H9 (cell line): ENCODE results near the gene TMEM132D. TPM values are rescaled to one million over a fixed set of nuclear protein-coding genes. Genes with fewer than 3 reads are reported as not detected.

Source experiments
- DNase-seq: peaks from one replicate; pipeline ENCODE4 v3.0.0-alpha.2; 2017
- H2AFZ ChIP-seq: one replicate; pipeline ENCODE4 v1.6.1; 2013; ENCODE audit warnings: mild to moderate bottlenecking, low read length, control low read depth, moderate library complexity
- H2AK5ac ChIP-seq: 2 replicates; pipeline ENCODE4 v1.6.1; 2013; ENCODE audit warnings: low read length, control low read depth, mixed read lengths; ENCODE audit not compliant: insufficient read length
- H2BK120ac ChIP-seq: one replicate; pipeline ENCODE4 v1.6.1; 2013; ENCODE audit warnings: low read depth, mild to moderate bottlenecking, low read length, control low read depth, inconsistent platforms; ENCODE audit not compliant: poor library complexity, severe bottlenecking
- H2BK12ac ChIP-seq: 2 replicates; pipeline ENCODE4 v1.6.1; 2013; ENCODE audit warnings: low read length, control low read depth, mixed read lengths, low read depth; ENCODE audit not compliant: insufficient read length
- H2BK15ac ChIP-seq: 2 replicates; pipeline ENCODE4 v1.6.1; 2013; ENCODE audit warnings: low read depth, low read length, control low read depth
- H2BK20ac ChIP-seq: one replicate; pipeline ENCODE4 v1.6.1; 2013; ENCODE audit warnings: low read depth, mild to moderate bottlenecking, low read length, control low read depth, inconsistent platforms; ENCODE audit not compliant: poor library complexity, severe bottlenecking
- H2BK5ac ChIP-seq: 2 replicates; pipeline ENCODE4 v1.6.1; 2013; ENCODE audit warnings: low read length, control low read depth, mixed read lengths; ENCODE audit not compliant: insufficient read length
- H3K14ac ChIP-seq: 2 replicates; pipeline ENCODE4 v1.6.1; 2013; ENCODE audit warnings: low read length, control low read depth; ENCODE audit not compliant: insufficient read depth
- H3K18ac ChIP-seq: 2 replicates; pipeline ENCODE4 v1.6.1; 2013; ENCODE audit warnings: low read depth, mild to moderate bottlenecking, mixed read lengths, low read length, control low read depth; ENCODE audit not compliant: insufficient read length
- H3K23ac ChIP-seq: 2 replicates; pipeline ENCODE4 v1.6.1; 2013; ENCODE audit warnings: low read length, control low read depth, mixed read lengths, low read depth; ENCODE audit not compliant: insufficient read length
- H3K23me2 ChIP-seq: 2 replicates; pipeline ENCODE4 v1.6.1; 2013; ENCODE audit warnings: low read depth, mild to moderate bottlenecking, mixed read lengths, low read length, control low read depth; ENCODE audit not compliant: insufficient read length, poor library complexity, severe bottlenecking
- H3K27ac ChIP-seq: 2 replicates; pipeline ENCODE4 v1.5.1; 2013; ENCODE audit warnings: low read length, control low read depth, mixed read lengths, low read depth; ENCODE audit not compliant: insufficient read length
- H3K27me3 ChIP-seq: 2 replicates; pipeline ENCODE4 v1.6.1; 2013; ENCODE audit warnings: low read length, control low read depth, inconsistent platforms; ENCODE audit not compliant: insufficient read depth
- H3K4ac ChIP-seq: 2 replicates; pipeline ENCODE4 v1.6.1; 2013; ENCODE audit warnings: low read depth, mild to moderate bottlenecking, control low read depth, inconsistent platforms, low read length, moderate library complexity
- H3K4me1 ChIP-seq: 2 replicates; pipeline ENCODE4 v1.6.1; 2013; ENCODE audit warnings: low read length, control low read depth, inconsistent platforms; ENCODE audit not compliant: insufficient read depth
- H3K4me2 ChIP-seq: 2 replicates; pipeline ENCODE4 v1.6.1; 2013; ENCODE audit warnings: low read length, control low read depth, mixed read lengths; ENCODE audit not compliant: insufficient read length, insufficient read depth
- H3K56ac ChIP-seq: 2 replicates; pipeline ENCODE4 v1.6.1; 2013; ENCODE audit warnings: low read depth, mild to moderate bottlenecking, mixed read lengths, low read length, control low read depth; ENCODE audit not compliant: insufficient read length
- H3K79me1 ChIP-seq: 2 replicates; pipeline ENCODE4 v1.6.1; 2013; ENCODE audit warnings: low read depth, mild to moderate bottlenecking, moderate library complexity, low read length, control low read depth, inconsistent platforms; ENCODE audit not compliant: insufficient read depth, poor library complexity, severe bottlenecking
- H3K79me2 ChIP-seq: 2 replicates; pipeline ENCODE4 v1.6.1; 2013; ENCODE audit warnings: low read length, control low read depth, inconsistent platforms; ENCODE audit not compliant: insufficient read depth
- H3K9ac ChIP-seq: 2 replicates; pipeline ENCODE4 v1.6.1; 2013; ENCODE audit warnings: low read length, control low read depth, mixed read lengths; ENCODE audit not compliant: insufficient read length; ENCODE audit errors: extremely low read depth
- H3K9me3 ChIP-seq: one replicate; pipeline ENCODE4 v1.6.1; 2013; ENCODE audit warnings: low read depth, low read length, inconsistent platforms; ENCODE audit not compliant: control insufficient read depth
- H3T11ph ChIP-seq: one replicate; pipeline ENCODE4 v1.6.1; 2013; ENCODE audit warnings: mild to moderate bottlenecking, low read length, control low read depth, inconsistent platforms
- H4K20me1 ChIP-seq: one replicate; pipeline ENCODE4 v1.6.1; 2013; ENCODE audit not compliant: control insufficient read depth, insufficient read length, insufficient read depth
- H4K5ac ChIP-seq: 2 replicates; pipeline ENCODE4 v1.6.1; 2013; ENCODE audit warnings: low read depth, mild to moderate bottlenecking, mixed read lengths, low read length, control low read depth; ENCODE audit not compliant: insufficient read length
- H4K8ac ChIP-seq: replicated peaks from 2 replicates; pipeline ENCODE4 v1.6.1; 2013; ENCODE audit warnings: low read length, control low read depth, mixed read lengths, low read depth; ENCODE audit not compliant: insufficient read length
- H4K91ac ChIP-seq: 2 replicates; pipeline ENCODE4 v1.6.1; 2013; ENCODE audit warnings: low read depth, mild to moderate bottlenecking, moderate library complexity, mixed read lengths, low read length, control low read depth; ENCODE audit not compliant: insufficient read length
- H3K27ac Mint-ChIP-seq, 3 experiments: 2 replicates in 2 of 3; 3 replicates in 1 of 3; pipeline ENCODE4 v1.8.0; 2020 to 2021; ENCODE audit warnings: mixed read lengths in 3 of 3, mild to moderate bottlenecking in 1 of 3, moderate library complexity in 1 of 3
- H3K27me3 Mint-ChIP-seq: 2 replicates; pipeline ENCODE4 v1.8.0; 2021; ENCODE audit warnings: low read depth, mild to moderate bottlenecking, moderate library complexity, mixed read lengths
- H3K36me3 Mint-ChIP-seq, 3 experiments: 2 replicates in 2 of 3; 3 replicates in 1 of 3; pipeline ENCODE4 v1.8.0; 2020 to 2021; ENCODE audit warnings: low read depth in 3 of 3, mixed read lengths in 3 of 3; ENCODE audit not compliant: insufficient read depth in 1 of 3
- H3K4me1 Mint-ChIP-seq, 2 experiments: 2 replicates each; pipeline ENCODE4 v1.8.0; 2020; ENCODE audit warnings: mixed read lengths in 2 of 2
- H3K4me3 Mint-ChIP-seq, 2 experiments: 2 replicates in 1 of 2; 3 replicates in 1 of 2; pipeline ENCODE4 v1.8.0; 2020 to 2021; ENCODE audit warnings: mild to moderate bottlenecking in 2 of 2, mixed read lengths in 2 of 2, moderate library complexity in 1 of 2
- H3K9me3 Mint-ChIP-seq, 2 experiments: 2 replicates in 1 of 2; 3 replicates in 1 of 2; pipeline ENCODE4 v1.8.0; 2020; ENCODE audit warnings: mild to moderate bottlenecking in 2 of 2, mixed read lengths in 2 of 2, moderate library complexity in 1 of 2
- CTCF ChIP-seq: fragments of 200-600 bp; sonication (generic); conservative IDR thresholded peaks from 3 replicates; pipeline ENCODE4 v1.8.0; 2021; ENCODE audit warnings: antibody characterized with exemption, mild to moderate bottlenecking
- WGBS: extraction: QIAGEN DNeasy Blood & Tissue Kit; methylation state at CpG from one replicate; pipeline ENCODE4 v1.1.7; 2013; ENCODE audit warnings: missing lambda C conversion rate, low lambda C conversion rate, mixed read lengths; ENCODE audit not compliant: insufficient read length; ENCODE audit errors: extremely low coverage; 5-methylcytosine and 5-hydroxymethylcytosine counted together
- total RNA-seq: library from RNA; stranded (reverse); gene quantifications from 2 replicates; pipeline ENCODE4 v1.2.1, GENCODE V29; 2021

Gene TMEM132D
- total RNA-seq, 1 experiment from 2014 or later: 6.1 TPM

GRCh38 chr12:129110575-129110974 is 793.2 kb downstream of the TMEM132D start:
- no peak overlapping the region for H3K4ac ChIP-seq
- no peaks in the 10 kb centered on the region for H3K9me3 ChIP-seq
- no peak overlapping the region for H3K9ac ChIP-seq
- H2BK12ac ChIP-seq: no peak overlapping the region
- no peak overlapping the region for H2BK120ac ChIP-seq
- H3K23me2 ChIP-seq: no peaks in the 10 kb centered on the region
- H2BK15ac ChIP-seq: no peak overlapping the region
- no peaks in the 10 kb centered on the region for H3K4me1 Mint-ChIP-seq
- no peak for TF ChIP-seq CTCF
- no peak overlapping the region for H2AK5ac ChIP-seq
- H3K36me3 Mint-ChIP-seq: peaks cover 0 to 5% (median 3%) of the 10 kb centered on the region in 3 experiments; a peak in 2 of 7 replicates
- no peaks in the 10 kb centered on the region for H4K20me1 ChIP-seq
- H3K4me2 ChIP-seq: no peak overlapping the region
- no peak overlapping the region for H3K27ac Mint-ChIP-seq
- no peak overlapping the region for H3K18ac ChIP-seq
- no peak overlapping the region for H3K27ac ChIP-seq
- WGBS: no CpG with 5 or more reads among the region's 8 CpGs
- H3K14ac ChIP-seq: no peak overlapping the region
- no peak overlapping the region for H4K91ac ChIP-seq
- no peaks in the 10 kb centered on the region for H3K27me3 ChIP-seq
- H3K4me3 Mint-ChIP-seq: no peak overlapping the region
- no peak overlapping the region for H3K56ac ChIP-seq
- no peak overlapping the region for H2BK20ac ChIP-seq
- peaks cover 3 to 12% of the 10 kb centered on the region in 2 experiments; a peak in 4 of 5 replicates for H3K9me3 Mint-ChIP-seq
- H3T11ph ChIP-seq: no peak overlapping the region
- no peaks in the 10 kb centered on the region for H3K79me1 ChIP-seq
- H3K79me2 ChIP-seq: no peaks in the 10 kb centered on the region
- no peak overlapping the region for H4K8ac ChIP-seq
- no peak overlapping the region for H4K5ac ChIP-seq
- no peaks in the 10 kb centered on the region for H3K4me1 ChIP-seq
- no peak overlapping the region for H2BK5ac ChIP-seq
- no peak overlapping the region for H3K23ac ChIP-seq
- peaks cover 5% of the 10 kb centered on the region for H3K27me3 Mint-ChIP-seq
- DNase-seq: no peak
- no peak overlapping the region for H2AFZ ChIP-seq
